WTC11 (cell line): ENCODE data around the gene PHLPP1. TPM values are rescaled to one million over a fixed set of nuclear protein-coding genes. Genes with fewer than 3 reads are reported as not detected.

Experiments used
- ATAC-seq: fragments of 200-7000 bp; cut with Tn5 transposase; 2 replicates; pipeline ENCODE4 v1.10.0; 2021; ENCODE audit warnings: mild to moderate bottlenecking, moderate library complexity
- CTCF ChIA-PET: fragments of 300-600 bp; sonication (Branson Sonifier 250); formaldehyde crosslinking; loops from one replicate; lab custom pipeline; 2021; ENCODE audit warnings: antibody characterized with exemption; lab: Charles Lee
- POLR2A ChIA-PET: fragments of 350-600 bp; sonication (Branson Sonifier 250); formaldehyde crosslinking; loops from one replicate; lab custom pipeline; 2021; ENCODE audit warnings: antibody characterized with exemption; lab: Charles Lee
- DNase-seq: peaks from one replicate; pipeline ENCODE4 v3.0.0; 2021; ENCODE audit warnings: low spot score
- H3K27ac Mint-ChIP-seq: 2 replicates; pipeline ENCODE4 v1.8.0; 2021; ENCODE audit warnings: mixed read lengths
- H3K27me3 Mint-ChIP-seq: 2 replicates; pipeline ENCODE4 v1.8.0; 2021; ENCODE audit warnings: low read depth, mild to moderate bottlenecking, moderate library complexity, mixed read lengths
- H3K36me3 Mint-ChIP-seq: 2 replicates; pipeline ENCODE4 v1.8.0; 2021; ENCODE audit warnings: mixed read lengths
- H3K4me1 Mint-ChIP-seq: 2 replicates; pipeline ENCODE4 v1.8.0; 2022; ENCODE audit warnings: mixed read lengths
- H3K4me3 Mint-ChIP-seq: 2 replicates; pipeline ENCODE4 v1.8.0; 2021; ENCODE audit warnings: mild to moderate bottlenecking, moderate library complexity, mixed read lengths
- H3K9me3 Mint-ChIP-seq: 2 replicates; pipeline ENCODE4 v1.8.0; 2021; ENCODE audit warnings: mixed read lengths
- AR ChIP-seq: fragments of 250-450 bp; sonication (Bioruptor Pico); IDR thresholded peaks from 2 replicates; pipeline ENCODE4 v1.9.0; 2021; ENCODE audit warnings: mild to moderate bottlenecking
- ARID4B ChIP-seq: sonication (generic); formaldehyde crosslinking; IDR thresholded peaks from 2 replicates; pipeline ENCODE4 v1.8.0; 2023; ENCODE audit warnings: missing genetic modification reagents, mild to moderate bottlenecking, borderline replicate concordance
- ATF3 ChIP-seq: sonication (generic); formaldehyde crosslinking; conservative IDR thresholded peaks from 2 replicates; pipeline ENCODE4 v1.8.1; 2022; ENCODE audit warnings: mild to moderate bottlenecking, missing genetic modification reagents
- CTCF ChIP-seq: fragments of 200-600 bp; IDR thresholded peaks from 2 replicates; pipeline ENCODE4 v1.8.0; 2022; ENCODE audit warnings: antibody characterized with exemption
- E2F4 ChIP-seq: sonication (generic); formaldehyde crosslinking; IDR thresholded peaks from 2 replicates; pipeline ENCODE4 v1.8.1; 2022; ENCODE audit warnings: low read depth, mild to moderate bottlenecking, moderate library complexity, missing genetic modification reagents, borderline replicate concordance
- E2F5 ChIP-seq: sonication (generic); formaldehyde crosslinking; IDR thresholded peaks from 2 replicates; pipeline ENCODE4 v1.8.1; 2022; ENCODE audit warnings: mild to moderate bottlenecking, moderate library complexity, missing genetic modification reagents
- IRF1 ChIP-seq: sonication (generic); formaldehyde crosslinking; IDR thresholded peaks from 2 replicates; pipeline ENCODE4 v1.8.0; 2023; ENCODE audit warnings: missing genetic modification reagents
- IRF2 ChIP-seq: sonication (generic); formaldehyde crosslinking; IDR thresholded peaks from 2 replicates; pipeline ENCODE4 v1.8.0; 2022; ENCODE audit warnings: low read depth, missing genetic modification reagents, borderline replicate concordance
- JUN ChIP-seq: sonication (generic); formaldehyde crosslinking; IDR thresholded peaks from 2 replicates; pipeline ENCODE4 v1.8.0; 2023; ENCODE audit warnings: mild to moderate bottlenecking, missing genetic modification reagents
- KAT7 ChIP-seq: sonication (generic); formaldehyde crosslinking; IDR thresholded peaks from 2 replicates; pipeline ENCODE4 v1.8.1; 2023; ENCODE audit warnings: missing genetic modification reagents, mild to moderate bottlenecking, borderline replicate concordance
- PREB ChIP-seq: sonication (generic); formaldehyde crosslinking; IDR thresholded peaks from 2 replicates; pipeline ENCODE4 v1.8.1; 2022; ENCODE audit warnings: mild to moderate bottlenecking, missing genetic modification reagents, moderate library complexity, borderline replicate concordance
- PRRX2 ChIP-seq: fragments of 250-450 bp; sonication (Bioruptor Pico); IDR thresholded peaks from 2 replicates; pipeline ENCODE4 v1.8.0; 2021; ENCODE audit warnings: mild to moderate bottlenecking
- SMAD3 ChIP-seq: sonication (generic); formaldehyde crosslinking; IDR thresholded peaks from 2 replicates; pipeline ENCODE4 v1.8.0; 2022; ENCODE audit warnings: missing genetic modification reagents, mild to moderate bottlenecking, borderline replicate concordance
- ZBTB21 ChIP-seq: sonication (generic); formaldehyde crosslinking; IDR thresholded peaks from 2 replicates; pipeline ENCODE4 v1.8.1; 2023; ENCODE audit warnings: mild to moderate bottlenecking, missing genetic modification reagents, borderline replicate concordance
- ZNF121 ChIP-seq: sonication (generic); formaldehyde crosslinking; IDR thresholded peaks from 2 replicates; pipeline ENCODE4 v1.8.0; 2023; ENCODE audit warnings: missing genetic modification reagents
- ZNF512 ChIP-seq: sonication (generic); formaldehyde crosslinking; IDR thresholded peaks from 2 replicates; pipeline ENCODE4 v1.8.1; 2022; ENCODE audit warnings: missing genetic modification reagents, borderline replicate concordance
- total RNA-seq: library from RNA; stranded (reverse); gene quantifications from 3 replicates; pipeline ENCODE4 v1.2.3, GENCODE V29; 2021

The PHLPP1 gene
- total RNA-seq, 1 experiment from 2014 or later = 52.0 TPM

GRCh38 chr18:62693659-62694058 lies 21.7 kb upstream of the PHLPP1 start:
- Mint-ChIP-seq H3K27ac (no peak overlapping the region), H3K4me1 (no peaks in the 10 kb centered on the region), H3K36me3 (peaks cover 4% of the 10 kb centered on the region), H3K9me3 (peaks cover 13% of the 10 kb centered on the region), H3K27me3 (no peaks in the 10 kb centered on the region), H3K4me3 (no peak overlapping the region)
- no peak for ATAC-seq
- POLR2A ChIA-PET = no interaction called here
- no peak for DNase-seq
- CTCF ChIA-PET = no interaction called here
- TF ChIP-seq ZNF512 (CRISPR knock-in tag) (no peak), ATF3 (CRISPR knock-in tag) (no peak), ZBTB21 (CRISPR knock-in tag) (no peak), IRF2 (no peak), KAT7 (CRISPR knock-in tag) (no peak), CTCF (no peak), JUN (CRISPR knock-in tag) (no peak), PREB (CRISPR knock-in tag) (no peak), E2F4 (CRISPR knock-in tag) (no peak), AR (no peak), E2F5 (CRISPR knock-in tag) (no peak), SMAD3 (CRISPR knock-in tag) (no peak), IRF1 (CRISPR knock-in tag) (no peak), ZNF121 (no peak), ARID4B (CRISPR knock-in tag) (no peak), PRRX2 (no peak)
